PC-3 (cell line): ENCODE measurements around the gene RPS8.
A peak's percentile ranks its signal among the peaks of the same experiment; 100 is the strongest.

Experiments
- CTCF ChIP-seq: fragments of 300-600 bp; sonication (generic); conservative IDR thresholded peaks from 2 replicates; pipeline ENCODE4 v1.5.1; 2017; ENCODE audit warnings: antibody characterized with exemption, low read depth, mild to moderate bottlenecking, low read length
- EZH2 ChIP-seq: fragments of 300-600 bp; sonication (generic); IDR thresholded peaks from one replicate; pipeline ENCODE4 v1.6.1; 2017; ENCODE audit warnings: antibody characterized with exemption, mild to moderate bottlenecking, low read length; ENCODE audit not compliant: unreplicated experiment
- EZH2phosphoT487 ChIP-seq: fragments of 300-600 bp; sonication (generic); IDR thresholded peaks from 2 replicates; pipeline ENCODE4 v1.6.1; 2018; ENCODE audit warnings: mild to moderate bottlenecking, antibody characterized with exemption, low read length, borderline replicate concordance

- peak; percentile 83 for TF ChIP-seq CTCF
- TF ChIP-seq EZH2, result no peak
- TF ChIP-seq EZH2phosphoT487, result no peak
Measured at GRCh38 chr1:44799770-44800584, 24.6 kb downstream of the RPS8 start, which contains the start of gene PLK3.
